ENCODE measurements around the gene ATP5F1D. TPM values are rescaled to one million over a fixed set of nuclear protein-coding genes. Genes with fewer than 3 reads are reported as not detected.

Gene ATP5F1D
- total and polyA plus RNA-seq, 2 of the 13 experiments (the other 11 are each of a cell fraction or from before 2014, with no cell fraction given), result 39.4 to 78.7 TPM

DNA sequence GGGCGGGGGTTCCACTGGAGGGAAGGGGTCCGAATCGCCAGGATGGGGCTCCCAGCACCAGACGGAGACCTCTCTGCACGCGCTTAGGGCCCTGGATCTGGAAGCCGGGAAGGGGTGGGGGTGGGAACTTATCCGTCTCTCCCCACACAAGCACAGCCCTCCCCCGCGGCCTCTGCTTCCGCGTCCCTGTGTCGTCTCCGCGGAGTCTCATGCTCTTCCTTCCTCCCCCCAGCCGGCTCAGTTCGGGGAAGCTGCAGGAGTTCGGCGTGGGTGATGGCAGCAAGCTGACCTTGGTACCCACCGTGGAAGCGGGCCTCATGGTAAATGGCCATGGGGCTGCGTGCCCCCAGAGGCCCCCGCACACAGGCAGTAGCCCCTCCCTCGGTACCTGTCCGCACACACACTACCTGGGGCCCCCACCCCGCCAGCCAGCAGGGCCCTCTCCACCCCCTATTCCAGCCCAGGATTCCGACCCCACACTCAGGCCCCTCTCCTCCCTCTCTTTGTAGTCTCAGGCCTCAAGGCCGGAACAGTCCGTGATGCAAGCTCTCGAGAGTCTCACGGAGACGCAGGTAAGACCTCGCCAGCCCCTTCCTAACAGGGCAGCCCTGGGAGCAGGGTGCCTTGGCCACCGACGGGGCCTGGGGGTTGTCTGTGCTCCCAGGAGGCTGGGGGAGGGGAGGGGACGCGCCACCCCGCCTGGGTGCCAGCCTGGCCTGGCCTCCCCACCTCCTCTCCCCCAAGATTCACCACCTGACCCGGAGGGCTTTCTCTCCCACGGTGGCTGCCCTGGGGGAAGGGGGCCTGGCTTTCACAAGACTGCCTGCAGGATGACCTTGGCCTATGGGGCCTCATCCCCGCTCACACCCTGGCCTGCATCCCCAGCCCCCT lies 10.0 kb downstream of the ATP5F1D start (continued):
- TF ChIP-seq, protein P1, sequence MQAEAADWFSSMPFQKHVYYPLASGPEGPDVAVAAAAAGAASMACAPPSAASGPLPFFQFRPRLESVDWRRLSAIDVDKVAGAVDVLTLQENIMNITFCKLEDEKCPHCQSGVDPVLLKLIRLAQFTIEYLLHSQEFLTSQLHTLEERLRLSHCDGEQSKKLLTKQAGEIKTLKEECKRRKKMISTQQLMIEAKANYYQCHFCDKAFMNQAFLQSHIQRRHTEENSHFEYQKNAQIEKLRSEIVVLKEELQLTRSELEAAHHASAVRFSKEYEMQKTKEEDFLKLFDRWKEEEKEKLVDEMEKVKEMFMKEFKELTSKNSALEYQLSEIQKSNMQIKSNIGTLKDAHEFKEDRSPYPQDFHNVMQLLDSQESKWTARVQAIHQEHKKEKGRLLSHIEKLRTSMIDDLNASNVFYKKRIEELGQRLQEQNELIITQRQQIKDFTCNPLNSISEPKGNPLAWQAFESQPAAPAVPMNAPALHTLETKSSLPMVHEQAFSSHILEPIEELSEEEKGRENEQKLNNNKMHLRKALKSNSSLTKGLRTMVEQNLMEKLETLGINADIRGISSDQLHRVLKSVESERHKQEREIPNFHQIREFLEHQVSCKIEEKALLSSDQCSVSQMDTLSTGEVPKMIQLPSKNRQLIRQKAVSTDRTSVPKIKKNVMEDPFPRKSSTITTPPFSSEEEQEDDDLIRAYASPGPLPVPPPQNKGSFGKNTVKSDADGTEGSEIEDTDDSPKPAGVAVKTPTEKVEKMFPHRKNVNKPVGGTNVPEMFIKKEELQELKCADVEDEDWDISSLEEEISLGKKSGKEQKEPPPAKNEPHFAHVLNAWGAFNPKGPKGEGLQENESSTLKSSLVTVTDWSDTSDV (CRISPR knock-in tag; IDR thresholded peaks at IDR 0.05), result no peak
- TF ChIP-seq ZBTB7A (CRISPR knock-in tag; IDR thresholded peaks at IDR 0.05), result no peak; the same call in 1 of the 2 replicates
- no peak for TF ChIP-seq MYNN (CRISPR knock-in tag; IDR thresholded peaks at IDR 0.05; ENCODE audit: low read depth)
- TF ChIP-seq FOSL2 (CRISPR knock-in tag; IDR thresholded peaks at IDR 0.05), result no peak; the same call in 1 of the 2 replicates
- TF ChIP-seq JARID2 (CRISPR knock-in tag; IDR thresholded peaks at IDR 0.05; ENCODE audit: insufficient replicate concordance), result no peak
- TF ChIP-seq, protein P2, sequence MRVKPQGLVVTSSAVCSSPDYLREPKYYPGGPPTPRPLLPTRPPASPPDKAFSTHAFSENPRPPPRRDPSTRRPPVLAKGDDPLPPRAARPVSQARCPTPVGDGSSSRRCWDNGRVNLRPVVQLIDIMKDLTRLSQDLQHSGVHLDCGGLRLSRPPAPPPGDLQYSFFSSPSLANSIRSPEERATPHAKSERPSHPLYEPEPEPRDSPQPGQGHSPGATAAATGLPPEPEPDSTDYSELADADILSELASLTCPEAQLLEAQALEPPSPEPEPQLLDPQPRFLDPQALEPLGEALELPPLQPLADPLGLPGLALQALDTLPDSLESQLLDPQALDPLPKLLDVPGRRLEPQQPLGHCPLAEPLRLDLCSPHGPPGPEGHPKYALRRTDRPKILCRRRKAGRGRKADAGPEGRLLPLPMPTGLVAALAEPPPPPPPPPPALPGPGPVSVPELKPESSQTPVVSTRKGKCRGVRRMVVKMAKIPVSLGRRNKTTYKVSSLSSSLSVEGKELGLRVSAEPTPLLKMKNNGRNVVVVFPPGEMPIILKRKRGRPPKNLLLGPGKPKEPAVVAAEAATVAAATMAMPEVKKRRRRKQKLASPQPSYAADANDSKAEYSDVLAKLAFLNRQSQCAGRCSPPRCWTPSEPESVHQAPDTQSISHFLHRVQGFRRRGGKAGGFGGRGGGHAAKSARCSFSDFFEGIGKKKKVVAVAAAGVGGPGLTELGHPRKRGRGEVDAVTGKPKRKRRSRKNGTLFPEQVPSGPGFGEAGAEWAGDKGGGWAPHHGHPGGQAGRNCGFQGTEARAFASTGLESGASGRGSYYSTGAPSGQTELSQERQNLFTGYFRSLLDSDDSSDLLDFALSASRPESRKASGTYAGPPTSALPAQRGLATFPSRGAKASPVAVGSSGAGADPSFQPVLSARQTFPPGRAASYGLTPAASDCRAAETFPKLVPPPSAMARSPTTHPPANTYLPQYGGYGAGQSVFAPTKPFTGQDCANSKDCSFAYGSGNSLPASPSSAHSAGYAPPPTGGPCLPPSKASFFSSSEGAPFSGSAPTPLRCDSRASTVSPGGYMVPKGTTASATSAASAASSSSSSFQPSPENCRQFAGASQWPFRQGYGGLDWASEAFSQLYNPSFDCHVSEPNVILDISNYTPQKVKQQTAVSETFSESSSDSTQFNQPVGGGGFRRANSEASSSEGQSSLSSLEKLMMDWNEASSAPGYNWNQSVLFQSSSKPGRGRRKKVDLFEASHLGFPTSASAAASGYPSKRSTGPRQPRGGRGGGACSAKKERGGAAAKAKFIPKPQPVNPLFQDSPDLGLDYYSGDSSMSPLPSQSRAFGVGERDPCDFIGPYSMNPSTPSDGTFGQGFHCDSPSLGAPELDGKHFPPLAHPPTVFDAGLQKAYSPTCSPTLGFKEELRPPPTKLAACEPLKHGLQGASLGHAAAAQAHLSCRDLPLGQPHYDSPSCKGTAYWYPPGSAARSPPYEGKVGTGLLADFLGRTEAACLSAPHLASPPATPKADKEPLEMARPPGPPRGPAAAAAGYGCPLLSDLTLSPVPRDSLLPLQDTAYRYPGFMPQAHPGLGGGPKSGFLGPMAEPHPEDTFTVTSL (CRISPR knock-in tag; IDR thresholded peaks at IDR 0.05; ENCODE audit: borderline replicate concordance), result no peak
- TF ChIP-seq ELF1 (CRISPR knock-in tag; IDR thresholded peaks at IDR 0.05), result no peak
- no peak for TF ChIP-seq ZNF720 (CRISPR knock-in tag; IDR thresholded peaks at IDR 0.05)
- TF ChIP-seq, protein P3, sequence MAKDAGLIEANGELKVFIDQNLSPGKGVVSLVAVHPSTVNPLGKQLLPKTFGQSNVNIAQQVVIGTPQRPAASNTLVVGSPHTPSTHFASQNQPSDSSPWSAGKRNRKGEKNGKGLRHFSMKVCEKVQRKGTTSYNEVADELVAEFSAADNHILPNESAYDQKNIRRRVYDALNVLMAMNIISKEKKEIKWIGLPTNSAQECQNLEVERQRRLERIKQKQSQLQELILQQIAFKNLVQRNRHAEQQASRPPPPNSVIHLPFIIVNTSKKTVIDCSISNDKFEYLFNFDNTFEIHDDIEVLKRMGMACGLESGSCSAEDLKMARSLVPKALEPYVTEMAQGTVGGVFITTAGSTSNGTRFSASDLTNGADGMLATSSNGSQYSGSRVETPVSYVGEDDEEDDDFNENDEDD (CRISPR knock-in tag; IDR thresholded peaks at IDR 0.05; ENCODE audit: borderline replicate concordance), result no peak
- no peak for TF ChIP-seq MTF1 (CRISPR knock-in tag; IDR thresholded peaks at IDR 0.05)
- TF ChIP-seq, protein P4, sequence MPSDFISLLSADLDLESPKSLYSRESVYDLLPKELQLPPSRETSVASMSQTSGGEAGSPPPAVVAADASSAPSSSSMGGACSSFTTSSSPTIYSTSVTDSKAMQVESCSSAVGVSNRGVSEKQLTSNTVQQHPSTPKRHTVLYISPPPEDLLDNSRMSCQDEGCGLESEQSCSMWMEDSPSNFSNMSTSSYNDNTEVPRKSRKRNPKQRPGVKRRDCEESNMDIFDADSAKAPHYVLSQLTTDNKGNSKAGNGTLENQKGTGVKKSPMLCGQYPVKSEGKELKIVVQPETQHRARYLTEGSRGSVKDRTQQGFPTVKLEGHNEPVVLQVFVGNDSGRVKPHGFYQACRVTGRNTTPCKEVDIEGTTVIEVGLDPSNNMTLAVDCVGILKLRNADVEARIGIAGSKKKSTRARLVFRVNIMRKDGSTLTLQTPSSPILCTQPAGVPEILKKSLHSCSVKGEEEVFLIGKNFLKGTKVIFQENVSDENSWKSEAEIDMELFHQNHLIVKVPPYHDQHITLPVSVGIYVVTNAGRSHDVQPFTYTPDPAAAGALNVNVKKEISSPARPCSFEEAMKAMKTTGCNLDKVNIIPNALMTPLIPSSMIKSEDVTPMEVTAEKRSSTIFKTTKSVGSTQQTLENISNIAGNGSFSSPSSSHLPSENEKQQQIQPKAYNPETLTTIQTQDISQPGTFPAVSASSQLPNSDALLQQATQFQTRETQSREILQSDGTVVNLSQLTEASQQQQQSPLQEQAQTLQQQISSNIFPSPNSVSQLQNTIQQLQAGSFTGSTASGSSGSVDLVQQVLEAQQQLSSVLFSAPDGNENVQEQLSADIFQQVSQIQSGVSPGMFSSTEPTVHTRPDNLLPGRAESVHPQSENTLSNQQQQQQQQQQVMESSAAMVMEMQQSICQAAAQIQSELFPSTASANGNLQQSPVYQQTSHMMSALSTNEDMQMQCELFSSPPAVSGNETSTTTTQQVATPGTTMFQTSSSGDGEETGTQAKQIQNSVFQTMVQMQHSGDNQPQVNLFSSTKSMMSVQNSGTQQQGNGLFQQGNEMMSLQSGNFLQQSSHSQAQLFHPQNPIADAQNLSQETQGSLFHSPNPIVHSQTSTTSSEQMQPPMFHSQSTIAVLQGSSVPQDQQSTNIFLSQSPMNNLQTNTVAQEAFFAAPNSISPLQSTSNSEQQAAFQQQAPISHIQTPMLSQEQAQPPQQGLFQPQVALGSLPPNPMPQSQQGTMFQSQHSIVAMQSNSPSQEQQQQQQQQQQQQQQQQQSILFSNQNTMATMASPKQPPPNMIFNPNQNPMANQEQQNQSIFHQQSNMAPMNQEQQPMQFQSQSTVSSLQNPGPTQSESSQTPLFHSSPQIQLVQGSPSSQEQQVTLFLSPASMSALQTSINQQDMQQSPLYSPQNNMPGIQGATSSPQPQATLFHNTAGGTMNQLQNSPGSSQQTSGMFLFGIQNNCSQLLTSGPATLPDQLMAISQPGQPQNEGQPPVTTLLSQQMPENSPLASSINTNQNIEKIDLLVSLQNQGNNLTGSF (CRISPR knock-in tag; IDR thresholded peaks at IDR 0.05), result 0 out of 2 replicates have a peak, but pooled peaks have one; percentile 29
- TF ChIP-seq HDAC1 (CRISPR knock-in tag; IDR thresholded peaks at IDR 0.05), result no peak
- no peak for TF ChIP-seq PLRG1 (conservative IDR thresholded peaks at IDR 0.05)

Measured in HepG2 (cell line).